Activated CD4-positive, alpha-beta T cell treated with anti-CD3 and anti-CD28 coated beads, Interleukin-2, amount 50 U/mL, for 48 hours (primary cell): ENCODE data around the gene MIPOL1.

Experiments
- DNase-seq, 2 experiments: peaks; one replicate each; pipeline ENCODE4 v3.0.0-alpha.2; 2020

The MIPOL1 gene

GRCh38 chr14:37558740-37559139 lies 361.0 kb downstream of the MIPOL1 start:
- DNase-seq: no peak

GRCh38 chr14:37559386-37559785 lies 361.6 kb downstream of the MIPOL1 start:
- no peak for DNase-seq

GRCh38 chr14:37563189-37563588 lies 365.5 kb downstream of the MIPOL1 start:
- DNase-seq: no peak

GRCh38 chr14:37565550-37565949 lies 367.8 kb downstream of the MIPOL1 start:
- no peak for DNase-seq

GRCh38 chr14:37566811-37567371 lies 369.2 kb downstream of the MIPOL1 start:
- no peak for DNase-seq

GRCh38 chr14:37569729-37570128 lies 372.0 kb downstream of the MIPOL1 start:
- no peak for DNase-seq

GRCh38 chr14:37571391-37571790 lies 373.7 kb downstream of the MIPOL1 start:
- DNase-seq: no peak

- no peak for DNase-seq
These were observed 375.6 kb downstream of the MIPOL1 start for GRCh38 chr14:37573356-37573755.

- DNase-seq: no peak
These were observed 381.5 kb downstream of the MIPOL1 start for GRCh38 chr14:37579274-37579673.

GRCh38 chr14:37580146-37580545 lies 382.4 kb downstream of the MIPOL1 start:
- DNase-seq: no peak

- no peak for DNase-seq
These were observed 385.8 kb downstream of the MIPOL1 start for GRCh38 chr14:37583358-37584210.

- DNase-seq: no peak
These were observed 386.7 kb downstream of the MIPOL1 start for GRCh38 chr14:37584211-37585100.

GRCh38 chr14:37585101-37585511 lies 387.4 kb downstream of the MIPOL1 start:
- no peak for DNase-seq

- DNase-seq: no peak
These were observed 388.4 kb downstream of the MIPOL1 start for GRCh38 chr14:37585971-37586796.

- DNase-seq: no peak
These were observed 389.0 kb downstream of the MIPOL1 start for GRCh38 chr14:37586797-37587130.

GRCh38 chr14:37587131-37587803 lies 389.5 kb downstream of the MIPOL1 start:
- no peak for DNase-seq

- no peak for DNase-seq
These were observed 390.3 kb downstream of the MIPOL1 start for GRCh38 chr14:37587881-37588666.

GRCh38 chr14:37588667-37588955 lies 390.9 kb downstream of the MIPOL1 start:
- DNase-seq: no peak

GRCh38 chr14:37588956-37589714 lies 391.4 kb downstream of the MIPOL1 start:
- no peak for DNase-seq

- no peak for DNase-seq
These were observed 392.1 kb downstream of the MIPOL1 start for GRCh38 chr14:37589715-37590427.
